Vagina (tissue), 2 donors: ENCODE measurements around the gene MBIP. TPM values are rescaled to one million over a fixed set of nuclear protein-coding genes. Genes with fewer than 3 reads are reported as not detected.
"Not testable (repeated sequence)": the region's sequence is repeated elsewhere in the genome, so short reads cannot be mapped to it uniquely, and the experiment has no call there.

Experiments
- DNase-seq, 2 donors: peaks; one replicate each; pipeline ENCODE4 v3.0.0-alpha.2; 2017; ENCODE audit errors: extremely low spot score in 2 of 2
- H3K27ac ChIP-seq: fragments of 200-600 bp; sonication (generic); one replicate; pipeline ENCODE4 v1.5.1; 2019
- H3K27me3 ChIP-seq: fragments of 200-600 bp; sonication (generic); one replicate; pipeline ENCODE4 v1.5.1; 2019
- H3K36me3 ChIP-seq, 2 donors: fragments of 200-600 bp; sonication (generic); one replicate each; pipeline ENCODE4 v1.5.1; 2017 to 2019
- H3K4me1 ChIP-seq: fragments of 200-600 bp; sonication (generic); one replicate; pipeline ENCODE4 v1.5.1; 2019
- H3K4me3 ChIP-seq, 2 donors: fragments of 200-600 bp; sonication (generic); 1 replicate in 1 of 2; 2 replicates in 1 of 2; pipeline ENCODE4 v1.5.1; 2016 to 2019
- H3K9me3 ChIP-seq: fragments of 200-600 bp; sonication (generic); one replicate; pipeline ENCODE4 v1.5.1; 2019
- POLR2A ChIP-seq, 2 donors: fragments of 450-650 bp; IDR thresholded peaks; one replicate each; pipeline ENCODE4 v1.6.1; 2017; ENCODE audit warnings: antibody characterized with exemption in 2 of 2, mild to moderate bottlenecking in 2 of 2, moderate library complexity in 2 of 2
- POLR2AphosphoS5 ChIP-seq, 2 donors: sonication (generic); formaldehyde crosslinking; IDR thresholded peaks; one replicate each; pipeline ENCODE4 v1.9.0; 2017; ENCODE audit warnings: antibody characterized with exemption in 2 of 2, mild to moderate bottlenecking in 2 of 2, low read depth in 1 of 2; ENCODE audit not compliant: insufficient read depth in 1 of 2
- intact Hi-C: fragments of 100-400 bp; cut with DNase I; formaldehyde crosslinking; loops from one replicate; pipeline ENCODE4 v1.15.1; 2023
- total RNA-seq: library from RNA; depleted of rRNA; stranded (reverse); fragments of >200 nt; gene quantifications from one replicate; pipeline ENCODE4 v1.2.3, GENCODE V29; 2016
- TF ChIP-seq, protein P1 (sequence below), 3 experiments: fragments of 450-650 bp in 2 of 3; fragments of 200-600 bp in 1 of 3; sonication (generic) in 1 of 3; IDR thresholded peaks; one replicate each; pipeline ENCODE4 v1.5.1; 2017 to 2019; ENCODE audit warnings: antibody characterized with exemption in 3 of 3, mild to moderate bottlenecking in 2 of 3, moderate library complexity in 2 of 3

The MBIP gene
- total RNA-seq, 1 donor from 2014 or later, result 8.3 TPM

DNA sequence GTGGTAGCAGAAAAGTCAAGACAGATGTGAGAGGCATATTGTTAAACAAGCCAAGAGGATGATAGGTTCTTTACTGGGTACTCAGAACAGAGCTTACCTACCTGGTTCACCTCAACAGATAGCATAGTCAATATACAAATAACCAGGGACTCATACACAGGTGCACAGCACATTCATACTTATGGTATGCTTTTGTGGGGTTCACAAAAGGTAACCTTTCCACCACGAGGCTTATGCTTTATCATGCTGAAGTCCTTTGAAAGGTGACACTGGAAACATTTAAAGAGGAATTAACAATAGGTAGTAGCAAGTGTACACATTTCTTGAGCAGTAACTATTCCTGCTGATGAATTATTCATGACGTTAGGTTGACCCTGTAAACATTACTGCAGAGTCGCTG, 42.2 kb upstream of the MBIP start:
- TF ChIP-seq, protein P1, sequence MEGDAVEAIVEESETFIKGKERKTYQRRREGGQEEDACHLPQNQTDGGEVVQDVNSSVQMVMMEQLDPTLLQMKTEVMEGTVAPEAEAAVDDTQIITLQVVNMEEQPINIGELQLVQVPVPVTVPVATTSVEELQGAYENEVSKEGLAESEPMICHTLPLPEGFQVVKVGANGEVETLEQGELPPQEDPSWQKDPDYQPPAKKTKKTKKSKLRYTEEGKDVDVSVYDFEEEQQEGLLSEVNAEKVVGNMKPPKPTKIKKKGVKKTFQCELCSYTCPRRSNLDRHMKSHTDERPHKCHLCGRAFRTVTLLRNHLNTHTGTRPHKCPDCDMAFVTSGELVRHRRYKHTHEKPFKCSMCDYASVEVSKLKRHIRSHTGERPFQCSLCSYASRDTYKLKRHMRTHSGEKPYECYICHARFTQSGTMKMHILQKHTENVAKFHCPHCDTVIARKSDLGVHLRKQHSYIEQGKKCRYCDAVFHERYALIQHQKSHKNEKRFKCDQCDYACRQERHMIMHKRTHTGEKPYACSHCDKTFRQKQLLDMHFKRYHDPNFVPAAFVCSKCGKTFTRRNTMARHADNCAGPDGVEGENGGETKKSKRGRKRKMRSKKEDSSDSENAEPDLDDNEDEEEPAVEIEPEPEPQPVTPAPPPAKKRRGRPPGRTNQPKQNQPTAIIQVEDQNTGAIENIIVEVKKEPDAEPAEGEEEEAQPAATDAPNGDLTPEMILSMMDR (IDR thresholded peaks at IDR 0.05), result no peak
- no peak for TF ChIP-seq POLR2AphosphoS5 (IDR thresholded peaks at IDR 0.05; ENCODE audit: insufficient read depth in 1 of 2, low read depth in 1 of 2)
- no peak overlapping the region for H3K4me3 ChIP-seq
- intact Hi-C loops, result no loop called here
- no peak overlapping the region for H3K27ac ChIP-seq
- H3K9me3 ChIP-seq, result no peaks in the 10 kb centered on the region
- no peaks in the 10 kb centered on the region for H3K36me3 ChIP-seq
- no peak for DNase-seq
- no peaks in the 10 kb centered on the region for H3K4me1 ChIP-seq
- H3K27me3 ChIP-seq, result no peaks in the 10 kb centered on the region

DNA sequence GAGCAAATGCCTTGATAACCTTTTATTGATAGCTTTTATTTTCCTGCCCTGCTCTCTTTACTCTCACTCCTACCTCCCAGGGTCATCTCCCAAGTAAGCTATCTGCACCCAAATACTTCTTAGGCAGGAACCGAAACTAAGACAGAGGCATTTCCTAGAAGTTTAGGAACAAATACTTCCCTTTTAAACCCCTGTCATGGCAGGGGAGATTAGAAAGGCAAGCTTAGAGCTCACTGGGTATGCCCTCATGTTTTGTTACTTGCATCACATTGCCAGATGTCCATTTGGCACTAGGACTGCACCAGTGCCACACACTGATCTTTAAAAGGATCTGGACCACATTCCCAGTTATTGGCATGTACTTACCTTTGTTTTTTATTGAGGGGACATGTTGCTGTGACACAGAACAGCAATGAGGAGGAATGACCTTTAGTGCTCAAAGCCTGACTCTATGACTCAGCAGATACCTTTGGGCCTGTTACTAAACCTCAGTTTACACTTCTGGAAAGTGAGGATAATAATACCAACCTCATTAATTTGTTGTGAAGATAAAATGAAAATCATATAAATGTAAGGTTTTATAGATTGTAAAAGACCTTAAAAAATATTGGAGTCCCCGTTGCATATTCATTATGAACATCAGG, 40.9 kb upstream of the MBIP start:
- Histone ChIP-seq H3K27ac (no peak overlapping the region), H3K4me3 (no peak overlapping the region), H3K9me3 (no peaks in the 10 kb centered on the region), H3K27me3 (no peaks in the 10 kb centered on the region), H3K36me3 (no peaks in the 10 kb centered on the region), H3K4me1 (no peaks in the 10 kb centered on the region)
- intact Hi-C loops, result no loop called here
- TF ChIP-seq, protein P1 (IDR thresholded peaks at IDR 0.05), result no peak
- no peak for TF ChIP-seq POLR2A (IDR thresholded peaks at IDR 0.05)
- TF ChIP-seq POLR2AphosphoS5 (IDR thresholded peaks at IDR 0.05; ENCODE audit: insufficient read depth in 1 of 2, low read depth in 1 of 2), result no peak
- DNase-seq, result no peak

DNA sequence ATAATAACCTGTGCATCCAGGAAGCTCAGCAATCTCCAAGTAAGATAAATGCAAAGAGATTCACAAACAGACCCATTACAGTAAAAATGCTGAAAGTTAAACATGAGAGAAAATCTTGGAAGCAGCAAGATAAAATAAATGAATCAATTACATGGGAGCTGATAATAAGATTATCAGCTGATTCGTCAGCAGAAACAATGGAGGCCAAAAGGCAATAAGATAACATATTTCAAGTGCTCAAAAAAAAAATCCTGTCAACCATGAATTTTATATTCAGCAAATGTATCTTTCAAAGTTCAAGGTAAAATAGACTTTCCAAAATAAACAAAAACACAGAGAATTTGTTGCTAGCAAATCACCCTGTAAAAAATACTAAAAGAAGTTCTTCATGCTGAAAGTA, 36.4 kb upstream of the MBIP start:
- Histone ChIP-seq H3K4me3 (no peak overlapping the region), H3K36me3 (no peaks in the 10 kb centered on the region), H3K9me3 (no peaks in the 10 kb centered on the region), H3K4me1 (no peaks in the 10 kb centered on the region), H3K27me3 (no peaks in the 10 kb centered on the region), H3K27ac (no peak overlapping the region)
- TF ChIP-seq POLR2AphosphoS5 (IDR thresholded peaks at IDR 0.05; ENCODE audit: insufficient read depth in 1 of 2, low read depth in 1 of 2) (no peak), POLR2A (IDR thresholded peaks at IDR 0.05) (no peak)
- TF ChIP-seq, protein P1 (IDR thresholded peaks at IDR 0.05), result no peak
- no peak for DNase-seq
- intact Hi-C loops, result no loop called here

DNA sequence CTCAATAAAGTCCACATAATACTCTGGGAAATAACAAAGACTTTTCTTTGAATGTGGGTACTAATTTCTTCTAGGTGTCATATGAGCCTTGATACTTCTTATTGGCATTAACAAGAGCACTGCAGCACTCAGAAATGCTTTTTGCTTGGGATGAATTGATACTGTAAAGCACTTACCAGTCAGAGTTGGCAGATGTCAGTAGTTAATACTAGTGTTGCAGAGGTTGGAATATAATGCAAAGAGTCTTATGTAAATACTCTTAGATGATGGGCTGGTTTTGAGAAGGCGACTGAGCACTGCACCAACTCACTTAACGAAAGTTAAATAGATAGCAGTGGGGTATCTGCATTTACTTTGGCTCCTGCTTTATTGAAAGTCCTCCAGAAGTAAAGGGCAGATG, 25.6 kb upstream of the MBIP start:
- Histone ChIP-seq H3K4me1 (no peaks in the 10 kb centered on the region), H3K27me3 (no peaks in the 10 kb centered on the region), H3K4me3 (no peak overlapping the region), H3K36me3 (no peaks in the 10 kb centered on the region), H3K27ac (no peak overlapping the region), H3K9me3 (no peaks in the 10 kb centered on the region)
- intact Hi-C loops, result no loop called here
- no peak for DNase-seq
- TF ChIP-seq, protein P1 (IDR thresholded peaks at IDR 0.05), result no peak
- TF ChIP-seq POLR2AphosphoS5 (IDR thresholded peaks at IDR 0.05; ENCODE audit: insufficient read depth in 1 of 2, low read depth in 1 of 2) (no peak), POLR2A (IDR thresholded peaks at IDR 0.05) (no peak)

DNA sequence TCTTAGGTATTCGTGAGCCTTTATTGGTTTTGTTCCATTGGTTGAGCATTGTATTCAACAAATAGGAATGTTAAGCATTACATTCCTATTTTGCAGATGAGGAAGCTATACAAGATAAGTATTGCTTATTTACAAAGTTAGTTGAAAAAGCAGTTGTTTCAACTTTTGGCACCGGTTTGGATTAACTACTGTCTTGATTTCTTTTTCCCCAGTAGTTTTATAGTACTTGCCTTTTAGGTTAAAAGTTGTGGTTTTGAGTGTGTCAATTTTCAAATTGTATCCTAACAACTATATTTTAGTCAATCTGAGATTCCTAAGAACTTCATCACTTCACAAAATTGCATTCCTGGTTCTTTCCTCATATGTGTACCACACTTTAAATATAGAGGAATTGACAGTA, 23.8 kb upstream of the MBIP start:
- Histone ChIP-seq H3K27ac (no peak overlapping the region), H3K4me3 (no peak overlapping the region), H3K4me1 (no peaks in the 10 kb centered on the region), H3K9me3 (no peaks in the 10 kb centered on the region), H3K36me3 (no peaks in the 10 kb centered on the region), H3K27me3 (no peaks in the 10 kb centered on the region)
- TF ChIP-seq, protein P1 (IDR thresholded peaks at IDR 0.05), result no peak
- TF ChIP-seq POLR2A (IDR thresholded peaks at IDR 0.05) (no peak), POLR2AphosphoS5 (IDR thresholded peaks at IDR 0.05; ENCODE audit: insufficient read depth in 1 of 2, low read depth in 1 of 2) (no peak)
- intact Hi-C loops, result no loop called here
- DNase-seq, result no peak

DNA sequence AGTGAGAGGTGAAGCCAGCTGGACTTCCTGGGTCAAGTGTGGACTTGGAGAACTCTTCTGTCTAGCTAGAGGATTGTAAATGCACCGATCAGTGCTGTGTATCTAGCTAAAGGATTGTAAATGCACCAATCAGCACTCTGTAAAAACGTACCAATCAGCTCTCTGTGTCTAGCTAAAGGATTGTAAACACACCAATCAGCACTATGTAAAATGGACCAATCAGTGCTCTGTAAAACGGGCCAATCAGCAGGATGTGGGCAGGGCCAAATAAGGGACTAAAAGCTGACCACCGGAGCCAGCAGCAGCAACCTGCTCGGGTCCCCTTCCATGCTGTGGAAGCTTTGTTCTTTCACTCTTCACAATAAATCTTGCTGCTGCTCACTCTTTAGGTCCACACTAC, 21.4 kb upstream of the MBIP start:
- H3K36me3 ChIP-seq, DNase-seq, intact Hi-C loops, H3K9me3 ChIP-seq, H3K4me3 ChIP-seq, H3K27me3 ChIP-seq, H3K4me1 ChIP-seq, H3K27ac ChIP-seq: not testable (repeated sequence)
